ENCODE results near the gene DHX57. TPM values are rescaled to one million over a fixed set of nuclear protein-coding genes. Genes with fewer than 3 reads are reported as not detected.
"Not testable (repeated sequence)": the region's sequence is repeated elsewhere in the genome, so short reads cannot be mapped to it uniquely, and the experiment has no call there.

DHX57 gene
- total RNA-seq, 1 donor from 2014 or later, result 33.9 TPM

DNA sequence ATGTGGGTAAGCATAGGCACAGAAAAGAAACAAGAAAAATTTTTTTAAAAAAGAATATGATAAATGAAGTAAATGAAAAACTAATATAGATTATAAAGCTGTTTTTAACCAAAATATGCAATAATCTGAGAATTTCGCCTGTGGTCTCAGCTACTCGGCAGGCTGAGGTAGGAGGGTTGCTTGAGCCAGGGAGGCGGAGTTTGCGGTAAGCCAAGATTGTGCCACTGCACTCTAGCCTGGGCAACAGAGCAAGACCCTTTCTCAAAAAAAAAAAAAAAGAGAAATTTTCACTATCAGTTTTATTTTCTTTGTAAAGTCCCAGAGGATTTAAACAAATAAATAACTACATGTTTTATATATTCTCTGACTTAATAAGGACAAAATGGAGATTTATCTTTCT, 47.3 kb downstream of the DHX57 start:
- Mint-ChIP-seq H3K27ac (no peak overlapping the region), H3K4me3 (no peak overlapping the region), H3K27me3 (ENCODE audit: insufficient read depth, low read depth) (no peaks in the 10 kb centered on the region), H3K36me3 (peaks cover 12% of the 10 kb centered on the region), H3K9me3 (no peaks in the 10 kb centered on the region), H3K4me1 (no peaks in the 10 kb centered on the region)
- no peaks in the 10 kb centered on the region for H3K79me2 ChIP-seq (ENCODE audit: low read depth)
- H3K4me2 ChIP-seq, result no peak overlapping the region
- no peaks in the 10 kb centered on the region for H3F3A ChIP-seq (ENCODE audit: low read depth)
- H3K36me3 ChIP-seq, result peaks cover 13% of the 10 kb centered on the region
- no peaks in the 10 kb centered on the region for H4K20me1 ChIP-seq (ENCODE audit: low read depth)
- H2AFZ ChIP-seq (replicated peaks), result no peak overlapping the region
- no peaks in the 10 kb centered on the region for H3K27me3 ChIP-seq
- H3K4me3 ChIP-seq, result no peak overlapping the region
- no peaks in the 10 kb centered on the region for H3K9me3 ChIP-seq (ENCODE audit: low read depth)
- no peak overlapping the region for H3K9ac ChIP-seq
- no peak for DNase-seq (ENCODE audit: low spot score)
- TF ChIP-seq EZH2phosphoT487 (IDR thresholded peaks at IDR 0.05), result no peak
- TF ChIP-seq EZH2 (IDR thresholded peaks at IDR 0.05), result no peak
- TF ChIP-seq, protein P1, sequence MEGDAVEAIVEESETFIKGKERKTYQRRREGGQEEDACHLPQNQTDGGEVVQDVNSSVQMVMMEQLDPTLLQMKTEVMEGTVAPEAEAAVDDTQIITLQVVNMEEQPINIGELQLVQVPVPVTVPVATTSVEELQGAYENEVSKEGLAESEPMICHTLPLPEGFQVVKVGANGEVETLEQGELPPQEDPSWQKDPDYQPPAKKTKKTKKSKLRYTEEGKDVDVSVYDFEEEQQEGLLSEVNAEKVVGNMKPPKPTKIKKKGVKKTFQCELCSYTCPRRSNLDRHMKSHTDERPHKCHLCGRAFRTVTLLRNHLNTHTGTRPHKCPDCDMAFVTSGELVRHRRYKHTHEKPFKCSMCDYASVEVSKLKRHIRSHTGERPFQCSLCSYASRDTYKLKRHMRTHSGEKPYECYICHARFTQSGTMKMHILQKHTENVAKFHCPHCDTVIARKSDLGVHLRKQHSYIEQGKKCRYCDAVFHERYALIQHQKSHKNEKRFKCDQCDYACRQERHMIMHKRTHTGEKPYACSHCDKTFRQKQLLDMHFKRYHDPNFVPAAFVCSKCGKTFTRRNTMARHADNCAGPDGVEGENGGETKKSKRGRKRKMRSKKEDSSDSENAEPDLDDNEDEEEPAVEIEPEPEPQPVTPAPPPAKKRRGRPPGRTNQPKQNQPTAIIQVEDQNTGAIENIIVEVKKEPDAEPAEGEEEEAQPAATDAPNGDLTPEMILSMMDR (IDR thresholded peaks at IDR 0.05), result no peak
- no peak overlapping the region for H3K27ac ChIP-seq
- H3K4me1 ChIP-seq, result no peaks in the 10 kb centered on the region

DNA sequence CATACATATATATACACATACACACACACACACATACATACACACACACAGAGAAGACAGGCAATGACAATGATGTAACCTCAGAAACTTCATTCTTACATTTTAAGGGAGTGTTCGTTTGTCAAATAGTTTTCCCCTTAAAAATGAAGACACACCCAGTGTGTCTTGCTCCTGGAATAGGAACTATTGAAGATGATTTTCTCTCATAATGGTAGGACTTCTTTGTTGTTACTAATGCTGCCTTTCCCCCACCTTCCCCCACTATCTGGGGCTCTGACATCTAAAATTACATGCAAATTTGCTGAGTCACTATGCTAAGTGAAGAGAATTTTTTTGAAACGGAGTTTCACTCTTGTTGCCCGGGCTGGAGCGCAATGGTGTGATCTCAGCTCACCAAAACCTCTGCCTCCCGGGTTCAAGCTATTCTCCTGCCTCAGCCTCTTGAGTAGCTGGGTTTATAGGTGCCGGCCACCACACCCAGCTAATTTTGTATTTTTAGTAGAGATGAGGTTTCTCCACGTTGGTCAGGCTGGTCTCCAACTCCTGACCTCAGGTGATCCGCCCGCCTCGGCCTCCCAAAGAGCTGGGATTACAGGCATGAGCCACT, 48.1 kb downstream of the DHX57 start:
- not testable (repeated sequence) for H3K9me3 ChIP-seq (ENCODE audit: low read depth); H4K20me1 ChIP-seq (ENCODE audit: low read depth); H3K9me3 Mint-ChIP-seq; H3K4me1 ChIP-seq; H3K27ac ChIP-seq; H3K9ac ChIP-seq; H3K4me3 Mint-ChIP-seq; H3K27me3 ChIP-seq; H3K4me1 Mint-ChIP-seq; H3K79me2 ChIP-seq (ENCODE audit: low read depth); DNase-seq (ENCODE audit: low spot score); H2AFZ ChIP-seq (replicated peaks); H3K4me3 ChIP-seq; H3K27ac Mint-ChIP-seq; H3K4me2 ChIP-seq; H3F3A ChIP-seq (ENCODE audit: low read depth); H3K27me3 Mint-ChIP-seq (ENCODE audit: insufficient read depth, low read depth)
- H3K36me3 ChIP-seq, result peaks cover 18% of the 10 kb centered on the region
- peaks cover 13% of the 10 kb centered on the region for H3K36me3 Mint-ChIP-seq

DNA sequence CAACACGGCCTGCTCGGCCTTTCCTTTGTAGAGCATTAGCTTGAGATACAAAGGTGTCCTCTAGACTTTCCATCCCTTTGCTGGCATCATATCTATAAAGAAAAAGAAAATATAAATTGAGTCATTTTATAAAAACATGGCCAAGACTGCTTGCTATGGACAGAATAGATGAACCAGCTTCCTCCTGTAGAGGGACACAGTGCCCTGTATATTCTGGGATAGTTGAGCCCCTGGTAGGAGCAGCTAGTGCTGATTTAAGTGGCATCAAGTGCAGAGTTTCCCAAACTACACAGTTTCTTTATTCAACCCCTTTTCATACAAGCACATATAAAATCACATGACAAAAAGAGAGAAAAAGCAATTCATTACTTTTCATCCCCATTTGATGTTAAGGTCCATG, 49.8 kb downstream of the DHX57 start:
- H3K4me1 ChIP-seq, result no peaks in the 10 kb centered on the region
- H3K4me2 ChIP-seq, result no peak overlapping the region
- Mint-ChIP-seq H3K4me1 (no peaks in the 10 kb centered on the region), H3K9me3 (no peaks in the 10 kb centered on the region), H3K27me3 (ENCODE audit: insufficient read depth, low read depth) (no peaks in the 10 kb centered on the region), H3K4me3 (no peak overlapping the region), H3K27ac (no peak overlapping the region), H3K36me3 (peaks cover 21% of the 10 kb centered on the region)
- H3K4me3 ChIP-seq, result no peak overlapping the region
- TF ChIP-seq EZH2 (IDR thresholded peaks at IDR 0.05), result no peak
- no peak for TF ChIP-seq EZH2phosphoT487 (IDR thresholded peaks at IDR 0.05)
- TF ChIP-seq, protein P1 (IDR thresholded peaks at IDR 0.05), result no peak
- no peak overlapping the region for H2AFZ ChIP-seq (replicated peaks)
- H3F3A ChIP-seq (ENCODE audit: low read depth), result no peaks in the 10 kb centered on the region
- DNase-seq (ENCODE audit: low spot score), result no peak
- no peaks in the 10 kb centered on the region for H3K27me3 ChIP-seq
- peaks cover 20% of the 10 kb centered on the region for H3K36me3 ChIP-seq
- H3K9me3 ChIP-seq (ENCODE audit: low read depth), result no peaks in the 10 kb centered on the region
- H3K9ac ChIP-seq, result no peak overlapping the region
- no peaks in the 10 kb centered on the region for H3K79me2 ChIP-seq (ENCODE audit: low read depth)
- H4K20me1 ChIP-seq (ENCODE audit: low read depth), result no peaks in the 10 kb centered on the region
- no peak overlapping the region for H3K27ac ChIP-seq

DNA sequence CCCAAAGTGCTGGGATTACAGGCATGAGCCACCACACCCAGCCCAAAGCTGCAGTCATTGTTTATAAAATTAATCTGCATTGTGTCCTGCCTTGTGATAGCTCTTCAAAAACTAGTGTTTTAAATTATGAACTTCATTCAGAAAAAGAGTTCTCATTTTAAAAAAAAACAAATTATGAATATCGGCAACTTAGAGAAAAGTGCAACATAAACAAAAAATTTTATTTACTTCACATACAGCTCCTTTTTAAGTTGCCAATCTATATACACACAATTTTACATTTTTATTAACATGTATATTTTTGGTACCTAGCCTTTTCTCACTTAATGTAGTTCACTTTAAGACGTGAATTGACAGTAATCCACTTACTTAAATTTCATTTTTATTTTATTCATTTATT, 50.8 kb downstream of the DHX57 start:
- Mint-ChIP-seq H3K27ac (no peak overlapping the region), H3K27me3 (ENCODE audit: insufficient read depth, low read depth) (no peaks in the 10 kb centered on the region), H3K9me3 (no peaks in the 10 kb centered on the region), H3K4me1 (no peaks in the 10 kb centered on the region), H3K36me3 (peaks cover 23% of the 10 kb centered on the region), H3K4me3 (no peak overlapping the region)
- Histone ChIP-seq H3K9ac (no peak overlapping the region), H3K4me1 (no peaks in the 10 kb centered on the region), H4K20me1 (ENCODE audit: low read depth) (no peaks in the 10 kb centered on the region), H3K4me2 (no peak overlapping the region), H3K4me3 (no peak overlapping the region), H3K36me3 (peaks cover 20% of the 10 kb centered on the region), H2AFZ (replicated peaks) (no peak overlapping the region), H3K27me3 (no peaks in the 10 kb centered on the region), H3K27ac (no peak overlapping the region), H3K79me2 (ENCODE audit: low read depth) (no peaks in the 10 kb centered on the region), H3F3A (ENCODE audit: low read depth) (no peaks in the 10 kb centered on the region), H3K9me3 (ENCODE audit: low read depth) (no peaks in the 10 kb centered on the region)
- no peak for DNase-seq (ENCODE audit: low spot score)
- TF ChIP-seq EZH2phosphoT487 (IDR thresholded peaks at IDR 0.05), result no peak
